Inflammatory macrophage treated with lipopolysaccharide for 4 hours (primary cell): Measurements from ENCODE around the gene OR1F1.
"Not testable (repeated sequence)": the region's sequence is repeated elsewhere in the genome, so short reads cannot be mapped to it uniquely, and the experiment has no call there.

Experiments used
- DNase-seq: peaks from one replicate; pipeline ENCODE4 v3.0.0-alpha.2; 2020

The OR1F1 gene

DNA sequence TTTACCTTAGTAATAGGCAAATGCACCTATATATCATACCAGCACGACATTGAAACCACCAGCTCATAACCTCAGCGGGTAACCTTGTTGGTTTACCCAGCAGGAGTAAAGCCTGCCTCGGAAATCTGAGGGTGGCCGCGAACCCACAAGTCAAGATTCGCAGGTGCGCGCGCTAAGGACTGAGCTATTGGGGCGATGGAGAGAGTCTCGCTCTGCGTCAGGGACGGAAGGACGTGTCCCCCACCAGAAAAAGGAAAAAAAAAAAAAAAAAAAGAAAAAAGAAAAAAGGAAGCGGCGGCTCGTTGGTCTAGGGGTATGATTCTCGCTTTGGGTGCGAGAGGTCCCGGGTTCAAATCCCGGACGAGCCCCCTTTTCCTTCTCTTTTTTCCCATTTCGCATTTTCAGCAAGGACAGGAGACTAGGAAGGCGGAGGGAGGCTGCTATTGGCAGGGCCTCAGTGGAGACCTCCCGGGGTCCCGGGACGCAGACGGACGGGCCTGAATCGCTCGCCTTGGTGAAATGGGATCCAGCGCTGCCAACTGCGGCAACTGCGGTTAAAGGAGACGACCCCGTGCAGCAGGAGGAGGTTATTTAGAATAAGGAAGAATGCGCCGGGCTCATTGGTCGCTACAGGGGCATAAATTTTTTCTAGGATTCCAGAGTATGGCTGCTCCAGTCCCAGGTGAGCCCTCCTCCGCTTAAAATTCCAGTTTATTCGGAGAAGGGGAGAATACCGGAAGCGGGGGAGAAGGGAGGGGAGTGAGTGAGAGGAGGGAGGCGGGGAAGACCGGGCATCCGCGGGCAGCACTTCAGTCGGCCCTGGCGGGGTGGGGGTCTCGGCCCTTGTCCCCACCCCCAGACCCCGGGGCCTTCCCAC, at the start of gene OR1F1:
OR1F1 (plus strand) TSS at position 407 of the 877 bp plus-strand sequence.
- peak; percentile 16 for DNase-seq

DNA sequence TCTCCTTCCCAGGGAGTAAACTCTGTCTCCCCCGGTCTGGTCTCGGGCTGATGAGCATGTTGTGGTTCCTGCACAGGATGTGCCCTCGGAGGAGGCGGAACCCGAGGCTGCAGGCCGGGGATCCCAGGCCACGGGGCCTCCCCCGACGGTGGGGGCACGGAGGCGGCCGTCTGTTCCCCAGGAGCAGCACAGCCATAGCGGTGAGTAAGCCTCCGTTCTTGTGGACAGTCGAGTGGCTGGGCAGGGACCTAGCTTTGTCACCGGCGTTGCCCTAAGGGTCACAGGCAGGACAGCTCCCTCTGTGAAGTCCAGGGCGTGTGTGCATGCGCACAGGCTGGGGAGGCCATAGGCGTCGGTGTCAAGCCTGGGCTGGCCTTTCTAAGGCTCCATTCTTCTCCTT, 49.7 kb upstream of the OR1F1 start:
- no peak for DNase-seq

DNA sequence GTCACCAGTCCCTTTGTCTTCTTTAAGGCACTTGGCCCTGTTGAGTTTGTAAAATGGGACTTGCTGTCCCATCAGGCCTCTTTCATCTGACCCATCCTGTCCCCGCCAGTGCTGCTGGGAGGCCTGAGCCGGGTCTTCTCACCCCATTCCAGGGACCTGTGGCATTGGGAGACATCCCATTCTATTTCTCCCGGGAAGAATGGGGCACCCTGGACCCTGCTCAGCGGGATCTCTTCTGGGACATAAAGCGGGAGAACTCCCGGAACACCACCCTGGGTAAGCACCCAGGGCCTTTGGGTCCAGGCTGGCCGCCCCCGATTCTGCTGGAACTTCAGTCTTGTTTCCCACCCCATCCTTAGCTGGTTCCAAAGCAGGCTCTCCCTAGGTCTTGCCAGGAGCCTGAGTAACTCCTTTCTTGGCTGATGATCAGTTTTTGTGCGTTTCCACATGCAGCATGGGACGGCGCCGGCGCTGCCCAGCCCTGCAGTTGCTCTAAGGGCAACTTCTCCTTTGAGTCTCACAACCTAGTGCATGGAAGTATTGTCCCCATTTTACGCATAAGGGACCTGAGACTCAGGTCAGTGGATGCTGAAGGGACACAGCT, 49.1 kb upstream of the OR1F1 start:
- no peak for DNase-seq

DNA sequence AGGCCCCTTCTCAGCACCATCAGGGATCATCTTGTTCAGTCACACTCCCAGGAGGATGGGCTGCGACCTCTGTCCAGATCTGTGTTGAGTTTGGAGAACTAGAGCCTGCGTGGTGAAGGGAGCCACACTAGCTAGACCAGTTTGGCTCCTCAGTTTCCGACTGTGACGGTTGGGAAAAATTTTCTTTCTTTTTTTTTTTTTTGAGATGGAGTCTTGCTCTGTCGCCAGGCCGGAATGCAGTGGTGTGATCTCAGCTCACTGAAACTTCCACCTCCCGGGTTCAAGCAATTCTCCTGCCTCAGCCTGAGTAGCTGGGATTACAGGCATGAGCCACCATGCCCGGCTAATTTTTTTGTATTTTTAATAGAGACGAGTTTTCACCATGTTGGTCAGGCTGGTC, 48.4 kb upstream of the OR1F1 start:
- not testable (repeated sequence) for DNase-seq

DNA sequence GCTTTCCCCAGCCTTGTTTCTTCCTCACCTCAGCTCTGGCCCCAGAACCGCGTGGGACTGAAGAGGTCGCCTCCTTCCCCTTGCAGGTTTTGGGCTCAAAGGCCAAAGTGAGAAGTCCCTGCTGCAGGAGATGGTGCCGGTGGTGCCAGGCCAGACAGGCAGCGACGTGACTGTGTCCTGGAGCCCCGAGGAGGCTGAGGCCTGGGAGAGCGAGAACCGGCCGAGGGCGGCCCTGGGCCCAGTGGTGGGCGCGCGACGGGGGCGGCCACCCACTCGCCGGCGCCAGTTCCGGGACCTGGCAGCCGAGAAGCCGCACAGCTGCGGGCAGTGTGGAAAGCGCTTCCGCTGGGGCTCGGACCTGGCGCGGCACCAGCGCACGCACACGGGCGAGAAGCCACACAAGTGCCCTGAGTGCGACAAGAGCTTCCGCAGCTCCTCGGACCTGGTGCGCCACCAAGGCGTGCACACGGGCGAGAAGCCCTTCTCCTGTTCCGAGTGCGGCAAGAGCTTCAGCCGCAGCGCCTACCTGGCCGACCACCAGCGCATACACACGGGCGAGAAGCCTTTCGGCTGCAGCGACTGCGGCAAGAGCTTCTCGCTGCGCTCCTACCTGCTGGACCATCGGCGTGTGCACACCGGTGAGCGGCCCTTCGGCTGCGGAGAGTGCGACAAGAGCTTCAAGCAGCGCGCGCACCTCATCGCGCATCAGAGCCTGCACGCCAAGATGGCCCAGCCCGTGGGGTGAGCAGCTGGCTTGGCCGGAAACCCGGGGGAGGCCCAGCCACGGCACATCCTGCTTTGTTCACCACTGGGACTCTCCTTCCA, 47.2 kb upstream of the OR1F1 start:
- no peak for DNase-seq

- no peak for DNase-seq
These were observed 46.2 kb upstream of the OR1F1 start for GRCh38 chr16:3141781-3142311.

DNA sequence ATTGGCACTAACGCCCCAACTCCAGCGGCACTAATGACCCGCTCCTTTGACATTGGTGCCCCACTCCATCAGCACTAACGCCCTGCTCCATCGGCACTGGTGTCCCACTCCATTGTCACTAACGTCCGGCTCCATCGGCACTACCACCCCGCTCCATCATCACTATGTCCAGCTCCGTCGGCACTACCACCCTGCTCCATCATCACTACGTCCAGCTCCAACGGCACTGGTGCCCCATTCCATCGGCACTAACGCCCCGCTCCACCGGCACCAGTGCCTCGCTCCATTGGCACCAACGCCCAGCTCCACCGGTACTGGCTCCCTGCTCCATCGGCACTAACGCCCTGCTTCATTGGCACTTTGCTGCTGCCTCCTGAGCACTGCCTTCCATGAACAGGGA, 45.7 kb upstream of the OR1F1 start:
- no peak for DNase-seq

DNA sequence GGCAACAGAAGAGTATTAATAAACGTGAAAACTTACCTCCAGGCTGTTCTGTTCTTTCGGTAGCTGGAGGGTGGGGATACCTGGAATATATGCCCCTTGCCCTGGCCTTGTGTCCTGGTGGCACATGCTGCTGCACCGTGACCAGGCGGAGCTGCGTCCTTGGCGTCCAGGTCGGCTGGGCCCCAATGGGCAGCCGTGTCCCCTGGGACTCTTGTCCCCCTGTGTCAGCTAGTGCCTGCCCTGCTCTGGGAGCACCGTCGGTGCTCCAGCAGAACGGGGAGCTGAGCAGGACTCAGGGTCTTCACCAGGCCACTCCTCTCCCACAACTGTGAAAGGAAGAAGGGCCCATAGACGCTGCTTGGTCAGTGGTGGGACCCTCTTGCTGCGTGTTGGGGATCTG, 45.2 kb upstream of the OR1F1 start:
- DNase-seq = no peak

DNA sequence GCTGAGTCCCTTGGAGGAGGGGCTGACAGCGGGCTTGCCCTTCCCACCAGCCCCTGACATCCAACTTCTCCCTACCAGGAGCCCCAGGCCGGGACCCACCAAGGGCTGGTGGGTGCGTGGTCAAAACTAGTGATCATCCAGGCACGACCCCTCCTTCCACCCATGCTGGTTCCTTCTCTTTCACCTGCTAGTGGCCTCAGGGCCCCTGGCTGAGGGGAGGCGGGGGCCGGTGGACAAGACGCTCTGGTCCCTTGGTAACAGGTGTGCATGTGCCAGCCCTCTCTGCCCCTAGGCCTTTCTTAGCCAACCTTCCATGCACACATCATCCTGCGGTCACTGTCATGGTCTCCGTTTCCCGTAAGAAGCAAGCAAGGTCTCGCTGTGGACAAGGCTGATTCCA, 44.8 kb upstream of the OR1F1 start:
- DNase-seq = no peak

GRCh38 chr16:3143598-3144320, 44.2 kb upstream of the OR1F1 start:
- DNase-seq = no peak

DNA sequence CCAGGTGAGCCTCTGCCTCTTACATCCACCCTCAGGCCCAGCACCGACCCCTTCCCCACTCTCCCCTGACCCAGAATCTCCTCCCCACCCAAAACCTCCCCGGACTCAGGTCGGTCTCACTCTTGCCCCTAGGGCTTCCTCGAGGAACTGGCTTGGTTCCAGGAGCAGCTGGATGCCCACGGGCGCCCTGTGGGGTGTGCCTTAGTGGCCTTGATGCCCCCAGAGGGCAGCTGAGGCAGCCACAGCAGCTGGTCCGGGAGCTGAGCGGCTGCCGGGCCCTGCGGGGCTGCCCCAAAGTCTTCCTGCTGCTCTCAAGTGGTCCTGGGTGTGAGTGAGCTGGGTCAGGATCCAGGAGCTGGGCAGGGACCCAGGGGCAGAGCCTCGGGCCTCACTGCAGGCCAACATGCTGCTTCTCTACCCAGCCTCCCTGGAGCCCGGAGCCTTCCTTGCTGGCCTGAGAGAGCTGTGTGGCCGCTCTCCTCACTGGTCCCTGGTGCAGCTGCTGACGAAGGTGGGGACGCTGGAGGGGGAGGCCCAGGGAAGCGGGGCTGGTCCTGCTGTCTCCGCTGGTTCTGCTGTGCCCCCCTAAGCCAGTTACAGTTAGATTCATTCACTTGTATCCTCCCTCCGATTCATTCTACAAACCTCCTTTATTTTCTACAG, 43.6 kb upstream of the OR1F1 start:
- DNase-seq = no peak

DNA sequence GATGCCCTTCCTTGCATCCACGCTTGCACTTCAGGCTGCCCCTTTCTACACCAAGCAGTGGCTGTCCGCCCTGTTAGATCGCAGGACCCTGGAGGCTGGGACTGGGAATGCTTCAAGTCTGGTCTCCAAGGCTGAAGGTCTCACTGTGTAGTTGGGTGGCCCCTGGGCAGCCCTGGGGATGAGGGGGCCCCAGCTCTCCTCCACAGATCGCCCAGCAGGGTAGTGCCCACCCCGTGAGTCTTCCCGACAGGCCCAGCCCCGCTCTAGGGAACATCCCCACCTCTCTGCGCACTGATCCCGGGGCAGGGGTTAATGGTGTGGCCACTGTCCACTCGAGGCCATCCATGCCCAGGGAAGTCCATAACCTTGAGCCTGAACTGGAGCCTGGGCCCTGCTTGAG, 42.9 kb upstream of the OR1F1 start:
- DNase-seq = no peak

GRCh38 chr16:3145660-3146059, 42.3 kb upstream of the OR1F1 start:
- no peak for DNase-seq

- DNase-seq = no peak
These were observed 40.8 kb upstream of the OR1F1 start for GRCh38 chr16:3147046-3147756.

DNA sequence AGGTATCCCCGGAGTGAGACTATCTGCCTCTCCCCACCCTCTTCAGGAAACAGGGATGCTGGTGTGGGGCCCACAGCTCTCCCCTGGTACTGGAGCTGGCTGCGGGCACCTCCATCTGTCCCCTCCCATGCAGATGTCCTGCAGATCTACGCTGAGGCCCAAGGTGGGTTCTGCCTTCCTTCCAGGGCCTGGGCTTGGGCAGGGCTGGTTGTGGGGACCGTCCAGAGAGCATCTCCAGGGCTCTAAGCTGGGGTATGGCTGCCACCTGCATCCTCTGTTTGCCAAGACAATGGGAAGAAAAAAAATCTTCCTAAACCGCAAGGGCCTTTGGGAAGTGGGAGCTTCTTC, 40.3 kb upstream of the OR1F1 start:
- no peak for DNase-seq

DNA sequence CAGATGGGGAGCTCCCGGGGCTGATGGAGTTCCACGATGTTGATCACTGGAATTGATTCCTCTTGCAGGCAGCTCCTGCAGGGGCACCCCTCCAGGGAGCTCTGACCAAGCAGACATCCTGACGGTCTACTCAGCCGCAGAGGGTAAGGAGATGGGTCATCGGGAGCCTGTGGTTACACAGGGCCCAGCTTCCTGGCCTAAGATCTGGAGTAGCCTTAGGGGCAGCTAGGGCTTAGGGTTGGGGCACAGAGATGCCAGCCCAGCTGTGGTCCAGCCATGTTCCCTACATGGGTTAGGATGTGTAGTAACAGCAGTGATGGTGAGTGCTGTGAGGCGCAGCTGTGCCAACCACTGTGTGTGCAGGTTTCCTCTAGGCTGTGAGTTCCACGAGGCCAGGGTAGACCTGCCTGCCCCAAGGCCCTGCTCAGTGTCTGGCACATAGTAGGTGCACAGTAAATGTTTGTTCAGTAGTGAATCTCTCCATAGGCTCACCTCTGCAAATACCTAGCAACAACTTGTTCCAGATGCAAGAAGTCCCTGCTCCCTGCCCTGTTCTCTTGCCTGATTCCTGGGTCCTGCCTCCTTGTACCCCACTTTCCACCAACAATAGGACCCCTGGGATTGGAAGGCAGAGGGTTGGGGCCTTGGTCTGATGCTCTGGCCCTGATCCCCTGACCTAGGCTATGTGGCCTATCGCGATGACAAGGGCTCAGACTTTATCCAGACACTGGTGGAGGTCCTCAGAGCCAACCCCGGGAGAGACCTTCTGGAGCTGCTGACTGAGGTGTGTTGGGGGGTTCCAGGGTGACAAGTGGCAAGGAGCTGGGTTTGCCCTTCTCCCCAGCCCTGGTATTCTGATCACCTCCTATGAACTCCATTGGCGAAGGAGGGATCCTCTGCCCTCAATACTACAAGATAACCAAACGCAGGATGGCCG, 39.5 kb upstream of the OR1F1 start:
- no peak for DNase-seq

GRCh38 chr16:3149193-3149530, 38.8 kb upstream of the OR1F1 start:
- DNase-seq = no peak

DNA sequence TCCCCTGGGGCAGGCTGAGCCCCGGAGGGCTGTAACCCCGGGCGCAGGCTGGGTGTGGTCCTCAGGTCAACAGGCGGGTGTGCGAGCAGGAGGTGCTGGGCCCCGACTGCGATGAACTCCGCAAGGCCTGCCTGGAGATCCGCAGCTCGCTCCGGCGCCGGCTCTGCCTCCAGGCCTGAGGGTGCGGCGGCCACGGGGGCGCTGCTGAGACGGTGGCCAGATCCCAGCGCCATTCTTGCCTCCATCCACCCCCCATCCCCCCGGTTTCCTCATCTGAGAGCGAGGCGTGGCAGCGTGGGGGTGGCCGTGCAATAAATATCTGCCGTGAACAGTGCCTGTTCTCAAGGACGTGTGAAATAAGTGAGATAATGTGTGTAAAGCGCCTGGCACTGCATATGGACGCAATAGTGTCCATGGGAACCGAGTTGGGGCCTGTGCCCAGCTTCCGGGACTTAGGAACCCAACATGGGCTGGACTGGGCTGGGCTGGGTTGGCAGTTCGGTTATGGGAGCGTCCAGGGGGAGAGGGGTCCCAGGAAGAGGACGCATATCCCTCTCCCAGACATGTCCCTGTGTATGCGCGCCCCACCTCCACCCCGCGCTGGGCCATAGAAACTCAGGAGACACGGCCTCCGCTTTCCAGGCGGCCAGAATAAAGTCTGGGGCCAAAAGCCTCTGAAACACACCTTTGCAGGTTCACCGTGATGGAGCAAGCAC, 38.2 kb upstream of the OR1F1 start:
- peak; percentile 78 for DNase-seq

GRCh38 chr16:3150346-3151218, 37.4 kb upstream of the OR1F1 start:
- DNase-seq = peak; percentile 96
